Glomerular visceral epithelial cell (primary cell): ENCODE data around the gene ZNF428.
A peak's percentile ranks its signal among the peaks of the same experiment; 100 is the strongest.
"Not testable (repeated sequence)": the region's sequence is repeated elsewhere in the genome, so short reads cannot be mapped to it uniquely, and the experiment has no call there.

Experiments used
- DNase-seq: peaks from one replicate; pipeline ENCODE4 v3.0.0-alpha.2; 2016; ENCODE audit errors: extremely low spot score

The ZNF428 gene

DNA sequence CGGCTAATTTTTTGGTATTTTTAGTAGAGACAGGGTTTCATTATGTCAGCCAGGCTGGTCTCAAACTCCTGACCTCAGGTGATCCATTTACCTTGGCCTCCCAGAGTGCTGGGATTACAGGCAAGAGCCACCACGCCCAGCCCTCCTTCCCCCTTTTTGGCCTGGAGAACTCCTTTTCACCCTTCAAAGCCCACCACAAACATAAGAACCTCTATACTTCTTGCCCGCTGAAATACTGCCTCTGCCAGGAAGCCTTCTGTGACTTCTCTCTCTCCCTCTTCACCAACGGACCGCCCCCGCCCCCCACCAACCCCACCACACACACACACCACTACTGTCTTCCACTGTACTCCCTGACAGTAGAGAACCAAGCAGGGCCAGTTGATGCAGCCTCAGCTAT lies 2.5 kb downstream of the ZNF428 start:
- DNase-seq: no peak

- DNase-seq: no peak
Measured at GRCh38 chr19:43616306-43616705, 3.1 kb downstream of the ZNF428 start.

- DNase-seq: no peak
Measured at GRCh38 chr19:43612374-43612773, 7.1 kb downstream of the ZNF428 start.

DNA sequence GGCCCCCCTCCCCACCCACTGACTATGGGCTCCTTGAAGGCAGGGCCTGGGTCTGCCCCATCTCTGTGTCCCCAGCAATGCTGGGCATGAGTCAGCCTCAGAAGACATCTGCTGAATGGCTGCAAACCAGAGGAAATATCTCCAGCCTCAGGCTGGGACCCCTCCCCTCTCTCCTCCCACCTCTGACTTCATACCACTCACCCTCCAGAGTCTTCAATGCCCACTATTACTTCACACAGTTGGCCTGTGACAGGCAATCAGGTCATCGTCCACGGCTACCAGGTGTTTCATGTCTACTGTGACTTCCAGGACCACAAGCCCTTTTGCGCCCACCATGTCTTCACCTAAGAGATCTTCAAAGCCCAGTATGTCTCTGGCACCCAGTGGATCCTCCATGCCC lies 7.6 kb downstream of the ZNF428 start, which contains the start of gene SRRM5:
TSS of gene SRRM5 (plus strand) at position 301 of the 400 bp plus-strand sequence. CDS start at position 335, 34 bp downstream.
- DNase-seq: no peak

DNA sequence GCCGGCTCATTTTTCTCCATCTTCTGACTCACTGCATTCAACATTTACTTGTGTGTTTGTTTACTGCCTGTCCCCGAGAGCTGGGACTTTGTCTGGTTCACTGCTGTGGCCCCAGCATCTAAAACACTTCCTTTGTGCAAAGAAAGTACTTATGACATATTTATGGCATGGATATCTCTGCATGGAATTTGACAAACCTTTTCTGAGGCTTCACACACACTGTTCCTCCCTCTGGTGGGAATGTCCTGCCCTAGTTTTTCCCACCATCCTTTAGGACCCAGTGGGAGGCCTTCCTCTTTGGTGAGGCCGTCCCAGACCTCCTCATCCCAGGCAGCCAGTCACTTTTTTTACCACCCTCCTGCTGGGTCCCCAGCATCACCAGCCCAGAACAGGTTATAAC lies 8.9 kb downstream of the ZNF428 start:
- DNase-seq: no peak

- no peak for DNase-seq
Measured at GRCh38 chr19:43609872-43610271, 9.6 kb downstream of the ZNF428 start.

DNA sequence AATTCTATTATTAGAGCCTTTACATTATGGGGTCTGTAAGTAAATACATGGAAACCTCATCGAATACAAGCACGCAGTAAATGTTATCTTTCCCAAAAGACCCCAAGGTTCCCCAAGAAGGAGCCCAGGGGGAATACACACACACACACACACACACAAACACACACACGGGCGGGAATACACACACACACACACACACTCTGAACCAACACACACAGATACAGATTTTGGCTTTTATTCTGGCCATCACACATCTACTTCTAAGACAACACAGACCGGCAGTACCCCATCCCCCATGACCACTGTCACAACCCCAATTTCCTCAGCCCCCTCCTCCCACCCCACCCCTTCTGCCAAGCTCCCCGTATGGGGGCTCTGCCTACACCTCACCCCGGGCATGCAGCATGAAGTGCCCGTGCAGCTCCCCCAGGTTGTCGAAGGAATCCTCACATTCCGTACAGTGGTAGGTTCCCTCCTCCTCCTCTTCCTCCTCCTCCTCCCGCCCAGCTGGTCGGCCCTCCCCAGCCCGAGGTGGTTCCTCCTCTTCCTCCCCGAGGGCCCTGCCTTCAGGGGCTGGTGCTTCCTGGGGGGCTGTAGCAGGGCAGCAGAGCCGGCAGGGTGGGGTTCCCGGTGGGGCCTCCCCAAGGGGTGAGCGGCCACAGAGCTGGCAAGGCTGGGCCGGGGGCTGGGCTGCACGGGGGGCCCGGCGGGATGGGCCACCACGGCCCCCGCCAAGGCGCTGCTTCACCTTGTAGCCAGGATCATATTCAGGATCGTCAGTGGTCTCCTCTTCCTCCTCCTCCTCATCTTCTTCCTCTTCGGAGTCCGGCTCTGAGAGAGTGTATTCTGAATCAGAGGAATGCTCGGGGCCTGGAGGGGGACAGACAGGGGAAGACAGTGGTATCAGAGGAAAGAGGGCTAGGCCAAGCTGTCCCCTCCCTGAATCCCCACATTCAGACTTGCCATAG lies 11.9 kb downstream of the ZNF428 start:
- no peak for DNase-seq

- no peak for DNase-seq
Measured at GRCh38 chr19:43606569-43607229, 12.7 kb downstream of the ZNF428 start.

GRCh38 chr19:43605875-43606568 lies 13.4 kb downstream of the ZNF428 start:
- no peak for DNase-seq

GRCh38 chr19:43600326-43600725 lies 19.1 kb downstream of the ZNF428 start:
- DNase-seq: not testable (repeated sequence)

GRCh38 chr19:43599635-43600295 lies 19.7 kb downstream of the ZNF428 start:
- DNase-seq: no peak

DNA sequence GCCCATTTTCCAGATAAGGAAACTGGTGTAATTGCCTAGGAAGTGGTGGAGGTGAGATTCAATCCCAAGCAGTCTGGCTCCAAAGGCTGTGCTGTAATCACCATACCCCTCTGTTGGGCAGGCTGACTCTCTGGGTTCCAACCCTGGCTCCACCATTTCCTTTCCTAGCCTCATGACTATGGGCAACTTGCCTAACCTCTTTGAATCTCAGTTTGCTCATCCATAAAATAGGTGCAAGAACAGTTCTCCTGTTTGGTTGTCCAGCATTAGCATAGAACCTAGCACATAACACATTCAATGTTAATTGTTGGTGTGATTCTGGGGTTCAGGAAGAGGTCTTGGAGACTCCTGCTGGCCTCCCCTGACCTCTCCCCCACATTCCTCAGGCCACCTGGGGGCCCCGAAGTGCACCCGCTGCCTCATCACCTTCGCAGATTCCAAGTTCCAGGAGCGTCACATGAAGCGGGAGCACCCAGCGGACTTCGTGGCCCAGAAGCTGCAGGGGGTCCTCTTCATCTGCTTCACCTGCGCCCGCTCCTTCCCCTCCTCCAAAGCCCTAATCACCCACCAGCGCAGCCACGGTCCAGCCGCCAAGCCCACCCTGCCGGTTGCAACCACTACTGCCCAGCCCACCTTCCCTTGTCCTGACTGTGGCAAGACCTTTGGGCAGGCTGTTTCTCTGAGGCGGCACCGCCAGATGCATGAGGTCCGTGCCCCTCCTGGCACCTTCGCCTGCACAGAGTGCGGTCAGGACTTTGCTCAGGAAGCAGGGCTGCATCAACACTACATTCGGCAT lies 20.8 kb downstream of the ZNF428 start:
- DNase-seq: no peak

- DNase-seq: no peak
Measured at GRCh38 chr19:43597876-43598275, 21.6 kb downstream of the ZNF428 start.

DNA sequence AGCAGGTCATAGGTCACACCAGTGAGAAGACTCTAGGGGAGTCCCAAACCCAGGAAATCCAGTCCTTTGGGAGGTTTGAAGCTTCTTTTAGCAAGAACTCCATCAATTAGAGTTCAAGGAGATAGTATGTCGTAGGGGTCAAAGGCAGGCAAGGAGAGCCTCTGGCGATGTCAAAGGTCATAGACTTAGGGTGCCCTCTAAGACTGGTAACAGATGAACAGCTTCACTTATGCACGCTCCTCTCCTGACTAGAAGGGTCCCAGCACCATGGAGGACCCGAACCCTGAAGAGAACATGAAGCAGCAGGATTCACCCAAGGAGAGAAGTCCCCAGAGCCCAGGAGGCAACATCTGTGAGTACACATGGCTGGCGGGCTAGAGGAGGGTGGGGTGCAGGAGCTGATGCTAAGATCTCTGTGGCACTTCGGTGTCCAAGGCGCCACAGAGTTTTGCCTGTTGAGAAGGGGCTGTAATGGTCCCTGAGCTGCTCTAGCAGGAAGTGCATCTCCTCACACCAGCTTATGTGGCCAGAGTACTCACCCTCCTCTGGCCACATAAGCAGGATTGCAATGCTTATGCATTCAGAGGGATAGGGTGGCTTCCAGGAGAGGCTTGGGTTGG lies 22.5 kb downstream of the ZNF428 start:
- peak; percentile 9 for DNase-seq

GRCh38 chr19:43595999-43596841 lies 23.2 kb downstream of the ZNF428 start, which contains the start of the genes IRGQ and ZNF576:
Gene IRGQ, minus strand, starts transcription at chr19:43596134. Its CDS starts 796 bp downstream, at chr19:43595338.
Gene ZNF576, plus strand, starts transcription at chr19:43596595. Its CDS starts 514 bp downstream, at chr19:43597109.
- peak; percentile 100 for DNase-seq

DNA sequence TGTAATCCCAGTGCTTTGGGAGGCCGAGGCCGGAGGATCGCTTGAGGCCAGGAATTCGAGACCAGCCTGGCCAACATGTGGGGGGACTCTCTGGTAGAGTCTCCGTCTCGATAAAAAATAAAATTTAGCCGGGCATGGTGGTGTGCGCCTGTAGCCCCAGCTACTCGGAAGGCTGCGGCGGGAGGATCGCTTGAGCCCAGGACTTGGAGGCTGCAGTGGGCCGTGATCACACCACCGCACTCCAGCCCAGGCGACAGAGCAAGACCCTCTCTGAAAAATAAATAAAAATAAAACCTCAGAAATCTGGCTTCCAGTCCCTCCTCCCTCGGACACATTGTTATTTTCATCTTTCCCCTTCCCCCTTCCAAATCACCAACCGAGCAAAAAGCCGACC lies 23.8 kb downstream of the ZNF428 start:
- no peak for DNase-seq

- peak; percentile 77 for DNase-seq
Measured at GRCh38 chr19:43594710-43595604, 24.5 kb downstream of the ZNF428 start.

DNA sequence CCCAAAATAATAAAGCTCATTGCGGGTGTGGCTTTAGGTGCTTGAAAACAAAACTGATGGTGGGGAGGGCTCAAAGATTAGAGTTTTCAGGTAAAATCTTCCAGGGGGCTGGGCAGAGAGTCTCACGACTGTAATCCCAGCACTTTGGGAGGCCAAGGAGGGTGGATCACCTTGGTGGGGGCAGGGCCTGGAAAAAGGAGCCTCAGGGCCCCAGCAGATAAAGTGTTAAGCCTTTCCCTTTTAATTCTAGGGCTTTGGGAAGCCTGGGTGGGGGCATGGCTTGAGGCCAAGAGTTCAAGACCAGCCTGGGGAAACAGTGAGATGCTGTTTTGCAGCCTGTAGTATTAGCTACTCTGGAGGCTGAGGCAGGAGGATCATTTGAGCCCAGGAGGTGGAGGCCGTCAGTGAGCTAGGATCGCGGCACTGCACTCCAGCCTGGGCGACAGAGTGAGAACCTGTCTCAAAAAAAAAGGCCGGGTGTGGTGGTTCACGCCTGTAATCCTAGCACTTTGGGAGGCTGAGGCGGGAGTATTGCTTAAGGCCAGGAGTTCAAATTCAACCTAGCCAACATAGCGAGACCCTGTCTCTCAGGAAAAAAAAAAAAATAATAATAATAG lies 25.2 kb downstream of the ZNF428 start:
- no peak for DNase-seq
